Pancreas (tissue), 10 donors: Measurements from ENCODE around the gene TFAP2E. TPM values are rescaled to one million over a fixed set of nuclear protein-coding genes. Genes with fewer than 3 reads are reported as not detected.

Source experiments
- ATAC-seq, 4 donors: fragments of 200-7000 bp; cut with Tn5 transposase; one replicate each; pipeline versions ENCODE4 v1.8.0 to v1.9.1; 2020; ENCODE audit warnings: mild to moderate bottlenecking in 4 of 4, moderate library complexity in 4 of 4
- DNase-seq, 6 donors: peaks; one replicate each; pipeline ENCODE4 v3.0.0-alpha.2; 2020
- FAIRE-seq: peaks from 2 replicates; lab custom pipeline; 2012; peaks lifted over from hg19 to GRCh38; lab: Jason Lieb, UNC
- H3K27ac ChIP-seq, 4 donors: fragments of 200-600 bp; sonication (generic); 1 replicate in 3 of 4; 2 replicates in 1 of 4; pipeline versions ENCODE4 v1.5.0 to v1.8.0; 2020
- H3K27me3 ChIP-seq, 4 donors: fragments of 200-600 bp; one replicate each; pipeline ENCODE4 v1.8.0; 2021
- H3K36me3 ChIP-seq, 3 donors: fragments of 200-600 bp; sonication (generic) in 1 of 3; one replicate each; pipeline versions ENCODE4 v1.5.0 to v1.8.0; 2020 to 2021
- H3K4me1 ChIP-seq, 3 donors: fragments of 200-600 bp; one replicate each; pipeline ENCODE4 v1.8.0; 2021
- H3K4me3 ChIP-seq, 4 donors: fragments of 200-600 bp; sonication (generic) in 2 of 4; one replicate each; pipeline versions ENCODE4 v1.5.0 to v1.8.0; 2020 to 2021
- H3K9me3 ChIP-seq, 4 donors: fragments of 200-600 bp; one replicate each; pipeline ENCODE4 v1.8.0; 2021
- WGBS, 2 donors: extraction: QIAGEN DNeasy Blood & Tissue Kit; methylation state at CpG; one replicate each; pipeline ENCODE4 v1.1.7; 2013; 5-methylcytosine and 5-hydroxymethylcytosine counted together
- intact Hi-C, 3 donors: fragments of 100-400 bp; cut with DNase I; formaldehyde crosslinking; loops; one replicate each; pipeline versions ENCODE4 v1.11.1 to v1.14.2; 2022
- polyA plus RNA-seq, 2 donors: library from polyadenylated mRNA; stranded (reverse); fragments of 200-250 nt; gene quantifications; one replicate each; pipeline ENCODE4 v1.2.3, GENCODE V29; 2013
- total RNA-seq, 6 donors: library from RNA; stranded (reverse); fragmentation: NEBNext Ultra II Directional in 4 of 6; extraction: Animal tissue kit (Norgen Biotek cat#: 25700) in 4 of 6; gene quantifications; one replicate each; pipeline versions ENCODE4 v1.2.1 to v1.2.4, GENCODE V29; 2021 to 2023
- TF ChIP-seq, protein P1 (sequence below), 4 donors: fragments of 200-600 bp; sonication (generic) in 3 of 4; IDR thresholded peaks; one replicate each; pipeline versions ENCODE4 v1.5.0 to v1.8.0; 2021; ENCODE audit warnings: antibody characterized with exemption in 4 of 4
- donor health status: healthy with polysubstance abuse.
- donor health status: DM: no; HTN: no; CAD: no; lungs with moderate emphysema.
- donor health status: DM: no; HTN: no; CAD: no.
- donor health status: control.
- donor health status: control.
- donor health status: Bipolar disorder and iron deficiency.
- donor health status: DM: yes; HTN: yes; CAD: no.
- donor health status: DM: no; HTN: no; CAD: no.
- donor health status: DM: no; HTN: no; CAD: no.
- donor health status: DM: yes; HTN: yes; CAD: no.

TFAP2E gene
- total and polyA plus RNA-seq, 8 donors: 0.08 to 2.0 (median 0.25) TPM

DNA sequence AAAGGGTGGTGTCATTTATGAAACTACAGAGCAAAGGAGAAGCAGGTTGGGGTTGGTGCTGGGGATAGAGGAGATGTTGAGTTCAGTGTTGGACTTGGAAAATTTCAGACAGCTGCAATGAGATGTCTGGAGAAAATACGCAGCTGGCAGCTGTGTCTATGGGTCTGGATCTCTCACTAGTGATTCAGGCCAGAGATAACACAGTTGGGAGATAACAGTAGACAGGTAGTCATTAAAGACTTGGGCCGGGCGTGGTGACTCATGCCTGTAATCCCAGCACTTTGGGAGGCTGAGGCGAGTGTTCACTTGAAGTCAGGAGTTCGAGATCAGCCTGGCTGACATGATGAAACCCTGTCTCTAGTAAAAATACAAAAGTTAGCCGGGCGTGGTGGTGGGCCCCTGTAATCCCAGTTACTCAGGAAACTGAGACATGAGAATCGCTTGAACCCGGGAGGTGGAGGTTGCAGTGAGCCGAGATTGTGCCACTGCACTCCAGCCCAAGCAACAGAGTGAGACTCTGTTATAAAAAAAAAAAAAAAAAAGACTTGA lies 2.5 kb upstream of the TFAP2E start:
- Histone ChIP-seq H3K27ac (no peak overlapping the region), H3K27me3 (no peaks in the 10 kb centered on the region), H3K4me1 (no peaks in the 10 kb centered on the region), H3K4me3 (no peak overlapping the region), H3K36me3 (no peaks in the 10 kb centered on the region), H3K9me3 (no peaks in the 10 kb centered on the region)
- FAIRE-seq (no peak), DNase-seq (no peak), ATAC-seq (no peak)
- intact Hi-C loops: loop anchor here in 1 of 3 donors (10.0 kb wide), 1 partner anchor 154 kb away; no protein-coding TSS in a partner anchor
- 70 to 77% methylated on average over 10 of the region's 10 CpGs for WGBS, 2 donors
- TF ChIP-seq, protein P1, sequence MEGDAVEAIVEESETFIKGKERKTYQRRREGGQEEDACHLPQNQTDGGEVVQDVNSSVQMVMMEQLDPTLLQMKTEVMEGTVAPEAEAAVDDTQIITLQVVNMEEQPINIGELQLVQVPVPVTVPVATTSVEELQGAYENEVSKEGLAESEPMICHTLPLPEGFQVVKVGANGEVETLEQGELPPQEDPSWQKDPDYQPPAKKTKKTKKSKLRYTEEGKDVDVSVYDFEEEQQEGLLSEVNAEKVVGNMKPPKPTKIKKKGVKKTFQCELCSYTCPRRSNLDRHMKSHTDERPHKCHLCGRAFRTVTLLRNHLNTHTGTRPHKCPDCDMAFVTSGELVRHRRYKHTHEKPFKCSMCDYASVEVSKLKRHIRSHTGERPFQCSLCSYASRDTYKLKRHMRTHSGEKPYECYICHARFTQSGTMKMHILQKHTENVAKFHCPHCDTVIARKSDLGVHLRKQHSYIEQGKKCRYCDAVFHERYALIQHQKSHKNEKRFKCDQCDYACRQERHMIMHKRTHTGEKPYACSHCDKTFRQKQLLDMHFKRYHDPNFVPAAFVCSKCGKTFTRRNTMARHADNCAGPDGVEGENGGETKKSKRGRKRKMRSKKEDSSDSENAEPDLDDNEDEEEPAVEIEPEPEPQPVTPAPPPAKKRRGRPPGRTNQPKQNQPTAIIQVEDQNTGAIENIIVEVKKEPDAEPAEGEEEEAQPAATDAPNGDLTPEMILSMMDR (IDR thresholded peaks at IDR 0.05): no peak

DNA sequence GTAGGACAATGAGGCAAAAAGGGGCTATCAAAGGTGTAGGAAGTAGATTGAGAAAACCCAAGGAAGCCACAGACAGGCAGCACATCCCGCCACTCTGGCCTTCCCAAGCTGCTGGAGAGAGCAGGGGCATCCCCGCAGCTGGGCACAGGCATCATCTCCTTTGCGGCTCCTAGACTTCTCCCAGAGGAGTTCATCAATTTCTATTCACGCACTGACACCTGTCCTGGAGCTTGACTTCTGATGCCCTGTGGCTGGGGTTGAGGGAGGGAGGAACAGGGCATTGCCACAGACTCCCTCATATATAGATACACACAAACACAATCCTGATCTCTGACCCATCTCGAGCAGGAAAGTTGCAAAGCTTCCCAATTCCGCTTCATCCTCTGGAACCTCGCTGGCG lies 1.9 kb upstream of the TFAP2E start:
- Histone ChIP-seq H3K4me3 (no peak overlapping the region), H3K4me1 (no peaks in the 10 kb centered on the region), H3K36me3 (no peaks in the 10 kb centered on the region), H3K27ac (no peak overlapping the region), H3K9me3 (no peaks in the 10 kb centered on the region), H3K27me3 (no peaks in the 10 kb centered on the region)
- WGBS, 2 donors: 86 to 92% methylated on average over 8 of the region's 8 CpGs
- ATAC-seq (no peak), FAIRE-seq (no peak), DNase-seq (no peak)
- TF ChIP-seq, protein P1 (IDR thresholded peaks at IDR 0.05): no peak
- intact Hi-C loops: loop anchor here in 1 of 3 donors (10.0 kb wide), 1 partner anchor 154 kb away; no protein-coding TSS in a partner anchor

DNA sequence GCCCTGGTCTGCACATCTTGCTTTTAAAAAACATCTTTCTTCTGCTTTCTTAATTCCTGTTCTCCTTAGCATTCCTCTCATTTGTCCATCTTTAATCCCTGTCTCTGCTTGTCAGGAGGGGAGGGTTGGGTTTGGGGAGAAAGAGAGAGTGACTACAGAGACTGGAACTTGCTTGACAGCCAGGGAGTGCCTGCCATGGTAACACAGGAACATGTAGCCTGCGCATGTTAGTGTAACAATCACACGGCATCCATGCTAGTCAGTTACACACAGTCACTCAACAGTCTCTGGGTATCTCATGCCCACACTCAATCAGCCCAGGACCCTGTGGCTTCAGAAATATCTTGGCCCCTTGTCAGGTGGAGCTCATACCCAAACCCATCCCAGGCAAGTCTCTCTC lies 818 bp upstream of the TFAP2E start:
- ATAC-seq: no peak
- H3K27ac ChIP-seq: no peak overlapping the region
- H3K36me3 ChIP-seq: no peaks in the 10 kb centered on the region
- no peak overlapping the region for H3K4me3 ChIP-seq
- no peak for FAIRE-seq
- intact Hi-C loops: loop anchor here in 1 of 3 donors (10.0 kb wide), 1 partner anchor 153 kb away; no protein-coding TSS in a partner anchor
- TF ChIP-seq, protein P1 (IDR thresholded peaks at IDR 0.05): no peak
- no peaks in the 10 kb centered on the region for H3K27me3 ChIP-seq
- DNase-seq: no peak
- WGBS, 2 donors: 85 to 89% methylated on average over 2 of the region's 2 CpGs
- no peaks in the 10 kb centered on the region for H3K4me1 ChIP-seq
- no peaks in the 10 kb centered on the region for H3K9me3 ChIP-seq

DNA sequence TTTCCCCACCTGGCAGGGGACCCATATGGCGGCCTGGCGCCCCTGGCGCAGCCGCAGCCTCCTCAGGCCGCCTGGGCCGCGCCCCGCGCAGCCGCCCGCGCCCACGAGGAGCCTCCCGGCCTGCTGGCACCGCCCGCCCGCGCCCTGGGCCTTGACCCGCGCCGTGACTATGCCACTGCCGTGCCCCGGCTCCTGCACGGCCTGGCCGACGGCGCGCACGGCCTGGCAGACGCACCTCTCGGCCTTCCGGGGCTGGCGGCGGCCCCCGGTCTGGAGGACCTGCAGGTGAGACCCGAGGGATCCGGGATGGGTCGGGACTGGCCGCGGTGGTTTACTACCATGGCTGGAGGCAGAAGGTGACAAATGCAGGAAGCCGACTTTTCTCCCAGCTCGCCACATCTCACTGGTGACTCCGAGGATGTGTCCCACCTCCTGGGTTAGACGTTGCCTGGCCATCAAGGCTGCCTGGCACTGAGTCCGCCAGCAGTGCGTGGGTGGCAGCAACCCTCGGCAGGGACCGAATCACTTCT lies 1.1 kb downstream of the TFAP2E start:
- no peaks in the 10 kb centered on the region for H3K4me1 ChIP-seq
- 71 to 76% methylated on average over 48 of the region's 48 CpGs for whole genome bisulfite sequencing, 2 donors
- H3K36me3 ChIP-seq: no peaks in the 10 kb centered on the region
- H3K27me3 ChIP-seq: no peaks in the 10 kb centered on the region
- H3K27ac ChIP-seq: no peak overlapping the region
- no peaks in the 10 kb centered on the region for H3K9me3 ChIP-seq
- intact Hi-C loops: loop anchor here in 1 of 3 donors (10.0 kb wide), 1 partner anchor 151 kb away; no protein-coding TSS in a partner anchor
- DNase-seq: no peak
- H3K4me3 ChIP-seq: no peak overlapping the region
- no peak for FAIRE-seq
- no peak for ATAC-seq
- TF ChIP-seq, protein P1 (IDR thresholded peaks at IDR 0.05): no peak
